GM20431 (cell line): ENCODE results near the gene FFAR1.

ENCODE experiments used
- in situ Hi-C: fragments of 300-500 bp; cut with MseI, MboI; formaldehyde crosslinking; loops from one replicate; pipeline ENCODE4 v1.15.0; 2020; ENCODE audit warnings: low sequenced_read_pairs; ENCODE audit not compliant: unreplicated experiment

Gene FFAR1

GRCh38 chr19:35337984-35338296, 9.8 kb upstream of the FFAR1 start:
- in situ Hi-C loops = no loop called here

GRCh38 chr19:35340431-35340830, 7.3 kb upstream of the FFAR1 start:
- in situ Hi-C loops = no loop called here

- in situ Hi-C loops = no loop called here
Observed at GRCh38 chr19:35341006-35341405, 6.7 kb upstream of the FFAR1 start.

GRCh38 chr19:35341565-35342225, 6.0 kb upstream of the FFAR1 start:
- in situ Hi-C loops = no loop called here

- in situ Hi-C loops = no loop called here
Observed at GRCh38 chr19:35342430-35342829, 5.3 kb upstream of the FFAR1 start.

GRCh38 chr19:35344511-35345031, 3.1 kb upstream of the FFAR1 start:
- in situ Hi-C loops = no loop called here

- in situ Hi-C loops = no loop called here
Observed at GRCh38 chr19:35345671-35346111, 2.0 kb upstream of the FFAR1 start.

- in situ Hi-C loops = no loop called here
Observed at GRCh38 chr19:35346193-35347052, 1.3 kb upstream of the FFAR1 start.

- in situ Hi-C loops = no loop called here
Observed at GRCh38 chr19:35347930-35348298, 212 bp downstream of the FFAR1 start.

GRCh38 chr19:35348911-35349611, 1.4 kb downstream of the FFAR1 start:
- in situ Hi-C loops = no loop called here

GRCh38 chr19:35349614-35350521, 2.2 kb downstream of the FFAR1 start:
- in situ Hi-C loops = loop anchor here (10.0 kb wide), 1 partner anchor 115 kb away; no protein-coding TSS in a partner anchor

- in situ Hi-C loops = loop anchor here (10.0 kb wide), 1 partner anchor 114 kb away; no protein-coding TSS in a partner anchor
Observed at GRCh38 chr19:35350591-35350990, 2.9 kb downstream of the FFAR1 start.

GRCh38 chr19:35351411-35352176, 3.9 kb downstream of the FFAR1 start:
- in situ Hi-C loops = loop anchor here (10.0 kb wide), 1 partner anchor 113 kb away; no protein-coding TSS in a partner anchor

GRCh38 chr19:35352177-35352447, 4.4 kb downstream of the FFAR1 start:
- in situ Hi-C loops = loop anchor here (10.0 kb wide), 1 partner anchor 113 kb away; no protein-coding TSS in a partner anchor

GRCh38 chr19:35352448-35353304, 5.0 kb downstream of the FFAR1 start:
- in situ Hi-C loops = loop anchor here (10.0 kb wide), 1 partner anchor 112 kb away; no protein-coding TSS in a partner anchor

- in situ Hi-C loops = loop anchor here (10.0 kb wide), 1 partner anchor 111 kb away; no protein-coding TSS in a partner anchor
Observed at GRCh38 chr19:35353635-35354034, 5.9 kb downstream of the FFAR1 start.

- in situ Hi-C loops = loop anchor here (10.0 kb wide), 1 partner anchor 110 kb away; no protein-coding TSS in a partner anchor
Observed at GRCh38 chr19:35354898-35355297, 7.2 kb downstream of the FFAR1 start.
